Stimulated activated CD4-positive, alpha-beta T cell treated with anti-CD3 and anti-CD28 coated beads, Interleukin-1b, Interleukin-23, amount 100 ng/mL, for 1 hour (primary cell): Measurements from ENCODE around the gene EDN2.
A peak's percentile ranks its signal among the peaks of the same experiment; 100 is the strongest.

ENCODE experiments used
- DNase-seq, 2 donors: peaks; one replicate each; pipeline ENCODE4 v3.0.0-alpha.2; 2020; ENCODE audit warnings: low read depth in 2 of 2

EDN2 gene

DNA sequence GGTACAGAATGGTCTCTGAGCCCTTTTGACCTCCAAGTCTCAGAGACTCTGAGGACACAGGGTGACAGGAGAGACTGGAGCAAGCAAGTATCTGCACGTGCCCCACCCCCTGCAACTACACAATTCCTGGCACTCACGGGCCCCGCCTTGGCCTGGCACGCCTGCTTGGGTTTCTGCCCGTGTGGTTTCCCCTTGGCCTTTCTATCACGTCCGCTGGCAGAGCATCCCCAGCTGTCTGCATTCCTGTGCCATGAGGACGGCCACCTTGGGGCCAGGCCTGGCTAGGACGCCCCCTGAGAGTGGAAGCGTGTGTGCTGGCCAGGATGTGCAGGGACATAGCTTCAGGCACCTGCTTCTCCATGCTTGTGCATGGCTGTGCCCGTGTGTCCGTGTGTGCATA lies 14.3 kb upstream of the EDN2 start:
- no peak for DNase-seq

DNA sequence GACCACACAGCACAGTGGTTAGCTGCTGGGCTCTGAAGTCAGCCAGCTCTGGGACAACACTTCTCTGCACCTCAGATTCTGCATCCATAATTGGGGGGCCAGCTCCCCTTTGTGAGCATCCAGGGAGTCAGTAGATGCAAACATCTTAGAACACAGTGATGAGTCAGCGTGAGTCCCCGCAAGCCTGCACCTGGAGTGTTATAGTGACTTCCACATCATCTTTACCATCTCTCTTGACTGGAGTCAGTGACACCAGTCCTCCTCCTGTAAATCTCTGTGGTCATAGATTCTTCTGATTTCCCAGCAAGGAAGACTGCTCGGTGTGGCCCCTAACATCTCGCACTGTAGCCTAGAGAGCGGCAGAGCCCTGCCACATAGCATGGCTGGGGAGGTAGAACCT lies 13.9 kb upstream of the EDN2 start:
- no peak for DNase-seq

DNA sequence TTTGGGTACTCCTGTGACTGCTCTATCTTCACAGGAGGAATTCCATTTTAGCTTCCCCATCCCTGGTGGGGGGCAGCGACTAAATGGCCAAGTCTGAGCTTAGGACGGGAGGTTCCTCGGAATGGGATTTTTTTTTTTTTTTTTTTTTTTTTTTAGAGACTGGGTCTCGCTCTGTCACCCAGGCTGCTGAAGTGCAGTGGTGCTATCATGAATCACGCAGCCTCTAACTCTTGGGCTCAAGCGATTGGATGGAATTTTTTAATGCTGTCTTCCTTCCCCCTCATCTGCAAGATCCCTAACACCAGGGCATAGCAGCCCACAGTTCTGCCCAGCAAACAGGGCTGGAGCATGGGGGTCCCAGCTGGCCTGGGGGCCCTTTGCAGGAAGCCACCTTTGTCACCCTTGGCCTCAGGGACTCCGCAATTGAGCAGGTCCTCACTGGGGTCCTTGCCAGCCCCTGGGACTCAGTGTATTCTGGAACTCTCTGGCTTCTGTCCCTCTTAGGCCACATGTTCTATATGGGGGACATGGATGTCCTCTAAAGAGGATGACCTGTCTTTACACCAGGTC lies 13.1 kb upstream of the EDN2 start:
- DNase-seq: no peak

DNA sequence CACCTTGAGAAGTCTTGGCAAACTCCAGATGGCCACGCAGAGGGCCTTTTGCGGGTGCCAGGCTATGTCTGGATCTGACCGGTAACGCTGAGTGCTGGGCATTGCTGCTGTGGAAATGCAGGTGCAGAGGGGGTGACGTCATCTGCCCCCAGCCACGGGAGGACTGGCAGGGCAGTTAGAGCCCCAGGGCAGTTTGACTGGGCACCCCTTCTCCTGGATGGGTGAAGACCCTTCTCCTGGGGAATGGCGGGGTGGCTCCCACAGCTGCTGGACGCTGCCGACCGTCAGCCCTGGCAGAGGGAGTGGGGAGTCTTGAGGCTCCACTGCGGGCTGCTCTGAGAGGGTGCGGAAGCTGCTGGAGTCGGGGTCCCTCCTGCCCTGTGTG lies 12.6 kb upstream of the EDN2 start:
- DNase-seq: no peak

DNA sequence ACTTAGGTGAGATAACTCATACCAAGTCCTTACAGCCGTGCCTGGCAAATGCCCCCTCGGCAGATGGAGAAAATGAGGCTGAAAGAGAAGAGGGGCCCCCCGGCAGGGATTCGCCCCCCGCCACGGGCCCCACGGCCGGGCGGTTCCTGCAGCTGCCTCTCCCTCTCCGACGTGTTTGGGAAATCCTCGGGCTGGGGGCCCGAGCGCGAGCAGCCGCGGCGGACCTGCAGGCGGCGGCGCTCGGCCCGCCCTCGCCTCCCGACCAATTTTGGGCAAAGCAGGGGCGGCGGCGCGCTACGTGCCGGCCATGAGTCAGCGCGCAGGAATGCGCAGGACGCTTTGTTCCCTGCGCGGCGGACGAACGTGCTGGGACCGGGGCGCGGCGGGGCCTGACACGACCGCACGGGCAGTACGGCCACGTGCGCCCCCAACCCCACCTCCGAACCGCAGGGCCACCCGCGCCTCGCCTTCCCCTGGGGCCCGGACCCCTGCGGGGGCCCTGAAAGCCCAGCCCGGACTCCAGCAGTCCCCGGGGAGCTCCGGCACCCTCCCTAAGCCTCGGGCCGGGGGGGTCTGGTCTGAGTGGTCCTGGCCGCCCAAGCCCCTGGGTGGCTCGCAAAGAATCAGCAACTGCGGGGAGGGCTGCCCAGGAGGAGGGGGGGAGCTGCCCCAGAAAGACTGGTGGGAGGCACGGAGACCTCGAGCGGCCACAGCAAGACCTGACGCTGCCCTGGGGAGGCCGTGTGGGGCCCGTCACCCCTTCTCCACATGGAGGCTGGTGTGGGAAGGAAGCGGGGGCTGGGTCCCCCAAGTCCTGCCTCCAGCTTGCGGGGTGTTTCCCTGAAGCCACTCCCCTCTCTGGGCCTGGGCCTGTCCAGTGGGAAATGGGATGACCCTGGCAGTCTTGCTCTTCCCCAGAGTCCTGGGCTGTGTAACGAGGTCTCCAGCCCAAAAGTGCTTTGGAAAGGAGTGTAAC lies 11.9 kb upstream of the EDN2 start:
- peak in 1 of 2 donors; percentile 16 for DNase-seq

DNA sequence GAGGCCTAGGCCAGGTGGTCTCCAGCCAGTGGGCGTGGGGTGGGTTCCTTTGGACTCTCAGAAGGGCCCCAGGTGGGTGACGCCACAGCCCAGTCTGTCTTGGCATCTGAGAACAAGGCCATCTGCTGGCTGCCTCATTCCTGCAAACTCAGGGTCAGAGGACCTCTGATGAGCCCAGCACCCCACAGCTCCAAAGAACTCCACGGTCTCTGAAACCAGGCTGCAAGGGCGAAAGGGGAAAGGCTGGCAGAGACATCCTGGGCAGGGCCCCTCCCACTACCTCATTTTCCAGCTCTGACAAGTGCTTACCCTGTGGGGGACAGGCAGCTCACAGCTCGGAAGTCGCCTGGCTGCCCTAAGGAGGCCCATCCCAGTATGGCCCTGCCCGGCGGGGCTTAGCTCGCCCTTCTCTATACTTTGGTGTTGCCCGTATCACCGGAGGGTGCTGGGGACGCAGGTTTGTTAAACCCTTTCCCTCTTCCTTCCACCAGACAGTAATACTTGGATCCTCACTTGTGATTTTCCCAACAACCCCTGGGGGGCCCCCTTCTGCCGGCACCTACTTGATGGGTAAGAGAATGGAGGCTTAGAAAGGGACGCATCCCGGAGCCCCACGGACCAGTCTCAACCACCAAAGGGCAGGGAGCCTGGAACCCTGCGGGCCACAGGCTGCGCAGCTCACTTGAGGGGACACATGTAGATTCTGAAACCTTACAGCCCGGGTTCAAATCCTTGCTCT lies 10.9 kb upstream of the EDN2 start:
- no peak for DNase-seq

DNA sequence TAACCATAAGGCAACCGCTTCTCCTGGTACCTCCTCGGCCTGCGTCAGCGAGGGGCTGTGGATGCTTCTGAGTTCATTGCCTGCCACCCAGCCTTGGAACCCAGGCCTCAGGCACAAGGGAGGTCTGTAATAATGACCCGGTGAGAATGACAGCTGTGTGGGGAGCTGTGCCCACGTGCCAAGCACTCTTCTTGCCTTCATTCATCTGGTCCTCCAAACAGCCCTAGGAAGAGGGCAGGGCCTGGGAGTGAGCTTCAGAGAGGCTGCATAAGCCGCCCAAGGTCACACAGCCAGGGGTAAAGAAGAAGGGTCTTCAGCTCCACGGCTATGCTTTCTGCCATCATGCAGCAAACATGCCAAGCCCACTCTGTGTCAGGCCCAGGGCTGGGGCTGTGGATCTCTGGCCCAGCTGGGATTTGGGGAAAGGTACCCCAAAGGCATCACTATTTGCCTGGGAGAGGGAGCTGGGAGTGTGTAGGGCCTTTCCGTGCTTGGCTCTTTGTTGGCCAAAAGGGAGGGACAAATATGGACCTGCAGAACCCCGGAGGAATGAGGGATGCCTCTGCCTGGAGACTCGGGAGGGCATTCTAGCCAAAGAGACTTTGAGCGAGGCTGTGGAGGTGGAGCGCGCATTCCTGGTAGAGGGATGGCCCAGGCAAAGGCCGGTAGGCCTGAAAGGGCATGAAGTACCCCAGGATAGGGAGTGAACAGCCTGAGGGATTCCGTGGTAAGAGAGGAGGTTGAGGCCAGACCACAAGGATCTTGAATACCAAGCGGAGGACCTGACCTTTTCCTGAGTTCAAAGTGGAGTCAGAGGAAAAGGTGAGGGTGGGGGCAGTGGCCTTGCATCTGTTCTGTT lies 10.1 kb upstream of the EDN2 start:
- no peak for DNase-seq

DNA sequence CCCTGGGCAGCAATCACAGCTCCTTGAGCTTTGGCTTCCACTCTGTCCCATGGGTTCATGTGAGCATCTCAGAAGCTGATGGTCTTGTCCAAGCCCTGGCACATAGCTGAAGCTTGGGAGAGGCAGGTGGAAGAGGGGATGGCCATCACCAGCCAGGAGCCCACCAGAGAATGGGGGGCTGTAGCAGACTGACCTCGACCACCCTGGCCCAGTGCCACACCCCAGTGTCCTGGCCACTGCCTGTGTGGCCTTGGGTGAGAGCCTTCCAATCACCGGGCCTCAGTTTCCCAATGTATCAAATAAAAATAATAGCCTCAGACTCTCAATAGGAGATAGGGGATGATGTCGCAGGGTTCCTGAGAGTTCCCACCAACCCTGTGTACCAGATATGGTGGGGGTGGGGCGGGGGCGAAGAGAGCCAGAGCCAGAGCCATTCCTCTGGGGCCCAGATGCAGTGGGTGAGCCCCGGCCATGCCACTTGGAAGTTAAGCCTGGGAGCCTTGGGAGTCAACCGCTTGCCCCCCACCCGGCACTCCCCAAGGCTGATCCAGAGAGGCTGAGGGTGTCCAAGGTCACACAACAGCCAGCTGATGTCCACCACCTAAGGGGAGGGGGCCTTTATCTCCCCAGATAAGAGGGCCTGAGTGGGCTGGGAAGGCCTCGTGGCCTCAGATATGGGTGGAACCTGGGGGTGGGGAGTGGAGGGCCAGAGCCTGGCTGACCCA lies 9.3 kb upstream of the EDN2 start:
- no peak for DNase-seq

DNA sequence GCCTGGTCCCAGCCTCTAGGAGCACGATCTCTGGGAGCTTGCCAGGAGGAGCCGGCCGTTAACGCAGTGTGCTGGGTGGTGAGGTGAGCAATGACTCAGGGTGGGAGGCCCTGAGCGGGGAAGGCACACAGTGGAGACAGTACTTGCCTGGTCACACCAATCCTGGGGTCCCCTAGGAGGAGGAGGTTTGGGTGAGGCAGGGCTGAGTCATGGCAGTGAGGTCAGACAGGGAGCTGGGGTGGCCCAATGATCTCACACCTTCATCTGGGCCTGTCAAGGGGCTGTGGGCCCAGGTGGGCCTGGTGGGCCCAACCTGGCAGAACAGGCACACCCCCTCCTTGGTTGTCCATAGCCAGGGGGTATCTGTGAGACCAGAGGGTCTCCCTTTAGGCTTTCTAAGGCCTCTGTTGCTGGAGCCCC lies 8.6 kb upstream of the EDN2 start:
- no peak for DNase-seq

DNA sequence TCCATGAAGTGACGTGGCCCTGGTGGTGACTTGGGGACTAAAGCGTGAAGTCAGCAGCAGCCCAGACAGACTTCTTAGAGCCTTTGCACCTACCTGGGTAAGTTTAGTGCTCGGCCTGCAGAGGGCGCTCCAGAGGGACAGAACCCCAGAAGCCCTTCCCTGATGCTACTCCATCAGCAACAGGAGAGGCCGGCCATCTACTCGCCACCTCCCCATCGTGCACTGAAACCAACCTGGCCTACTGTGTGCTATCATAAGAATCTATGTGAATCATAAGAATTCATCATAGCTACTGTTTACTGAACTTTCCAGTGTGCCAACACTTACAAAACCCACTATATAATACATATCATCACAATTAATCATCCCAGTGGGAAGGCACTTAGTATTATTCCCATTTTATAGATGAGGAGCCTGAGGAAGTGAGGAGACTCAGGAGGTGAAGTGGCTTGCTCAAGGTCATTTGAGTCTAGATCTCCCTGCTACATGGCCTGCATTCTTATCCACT lies 7.9 kb upstream of the EDN2 start:
- DNase-seq: no peak

DNA sequence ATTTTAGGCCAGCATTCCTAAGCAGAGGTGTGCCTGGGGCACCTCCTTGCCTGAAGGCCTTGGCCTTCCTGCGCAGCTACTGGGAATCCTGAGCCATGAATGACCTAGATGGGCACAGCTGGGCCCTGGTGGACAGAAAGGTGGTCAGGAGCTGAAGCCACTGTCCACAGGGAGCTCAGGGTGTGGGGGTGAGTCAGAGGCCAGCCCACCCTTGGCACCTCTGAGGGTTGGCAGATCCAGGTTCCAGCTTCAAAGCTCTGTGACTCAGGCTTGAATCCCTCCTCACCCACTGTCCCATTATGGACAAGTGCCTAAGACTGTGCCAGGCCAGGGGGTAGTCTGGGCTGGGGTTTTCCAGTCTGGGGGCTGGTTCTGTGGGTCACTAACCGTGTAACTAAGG lies 6.4 kb upstream of the EDN2 start:
- no peak for DNase-seq

DNA sequence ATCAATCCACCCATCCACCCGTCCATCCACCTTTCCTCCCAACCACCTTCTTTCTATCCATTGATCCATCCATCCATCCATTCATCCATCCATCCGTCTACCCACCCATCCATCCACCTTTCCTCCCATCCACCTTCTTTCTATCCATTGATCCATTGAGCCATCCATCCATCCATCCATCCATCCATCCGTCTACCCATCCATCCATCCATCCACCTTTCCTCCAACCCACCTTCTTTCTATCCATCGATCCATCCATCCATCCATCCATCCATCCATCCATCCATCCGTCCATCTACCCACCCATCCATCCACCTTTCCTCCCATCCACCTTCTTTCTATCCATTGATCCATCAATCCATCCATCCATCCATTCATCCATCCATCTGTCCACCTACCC lies 5.1 kb upstream of the EDN2 start:
- DNase-seq: no peak

DNA sequence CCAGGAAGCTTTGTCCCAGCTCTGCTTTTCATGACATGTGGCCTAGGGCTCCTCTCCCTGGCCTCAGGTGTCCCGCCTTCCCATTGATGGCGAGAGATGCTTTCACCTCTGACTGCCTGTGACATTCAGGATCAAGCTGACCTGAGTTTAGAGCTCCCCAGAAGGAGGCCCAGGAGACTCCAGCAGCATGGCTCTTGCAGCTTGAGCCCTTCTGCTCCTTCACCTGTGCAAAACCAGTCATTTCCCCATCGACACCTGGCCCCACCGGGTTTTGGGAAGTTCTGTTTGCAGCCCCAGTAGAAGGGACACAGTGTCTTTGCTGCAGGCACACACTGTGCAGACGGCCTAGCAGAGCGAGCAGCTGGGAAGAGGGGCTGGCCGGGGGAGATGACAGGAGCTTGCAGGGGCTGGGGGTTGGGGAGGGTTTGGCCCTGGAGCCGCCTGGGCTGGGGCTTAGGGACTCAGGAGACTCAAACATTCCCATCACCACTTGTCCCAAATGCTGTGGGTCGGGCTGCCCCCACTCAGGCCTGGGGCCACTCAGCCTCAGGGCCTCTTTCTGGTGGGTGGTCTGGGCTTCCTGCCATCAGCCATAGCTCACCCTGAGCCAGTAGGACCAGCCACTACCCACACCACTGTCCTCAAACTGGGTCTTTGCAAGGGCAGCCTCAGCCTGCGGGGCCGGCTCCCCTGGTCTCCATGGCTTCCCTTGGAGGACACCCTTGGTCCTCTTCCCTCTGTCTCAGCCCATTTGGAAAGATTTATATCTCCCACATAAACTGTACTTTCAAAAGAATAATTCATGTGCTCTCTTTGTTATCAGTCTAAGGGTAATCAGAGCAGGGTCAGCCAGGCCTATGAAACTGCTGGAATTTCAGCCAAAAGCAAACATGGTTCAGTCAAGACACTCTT lies 3.8 kb upstream of the EDN2 start:
- DNase-seq: no peak

DNA sequence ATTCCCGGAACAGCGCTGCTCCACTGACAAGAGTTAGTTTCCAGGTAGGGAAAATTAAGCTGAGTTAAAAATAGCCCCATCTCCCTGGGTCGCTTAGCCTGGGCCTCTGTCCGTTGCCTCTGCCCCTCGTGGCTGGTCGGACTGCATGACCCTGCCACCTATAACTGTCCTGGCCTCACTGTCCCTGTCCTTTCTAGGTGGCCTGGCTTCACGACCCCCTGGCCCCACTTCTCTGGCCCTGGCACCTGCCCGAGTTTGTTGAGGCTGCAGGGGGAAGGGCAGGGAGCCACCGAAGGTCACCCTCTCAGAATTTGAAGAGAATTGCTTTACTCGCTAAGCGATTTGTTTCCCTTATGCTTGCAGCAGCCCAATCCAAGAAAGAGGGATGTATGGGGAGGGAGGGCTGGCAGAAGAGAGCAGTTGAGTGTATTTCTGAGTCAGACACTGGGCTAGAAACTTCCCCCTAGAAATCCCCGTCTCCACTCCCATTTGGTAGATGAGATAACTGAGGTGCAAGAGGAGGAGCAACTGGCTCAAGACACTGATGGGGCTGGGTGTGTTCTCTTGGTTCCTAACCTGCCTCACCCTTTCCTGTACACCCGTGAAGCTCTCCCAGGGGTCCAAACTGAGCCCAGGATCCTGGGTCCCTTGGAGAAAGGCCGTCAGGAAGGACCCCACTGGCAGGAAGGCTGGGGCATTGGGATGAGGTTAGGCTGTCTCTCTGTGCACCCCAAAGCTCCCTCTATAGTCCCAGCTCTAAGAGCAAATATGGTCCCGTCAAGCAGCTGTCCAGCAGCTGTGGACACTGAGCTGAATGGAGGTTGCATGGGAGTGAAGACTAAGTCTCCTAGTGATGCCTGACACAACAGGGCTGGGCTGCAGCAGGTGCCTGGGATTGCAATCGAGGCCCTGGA lies 2.9 kb upstream of the EDN2 start:
- no peak for DNase-seq

DNA sequence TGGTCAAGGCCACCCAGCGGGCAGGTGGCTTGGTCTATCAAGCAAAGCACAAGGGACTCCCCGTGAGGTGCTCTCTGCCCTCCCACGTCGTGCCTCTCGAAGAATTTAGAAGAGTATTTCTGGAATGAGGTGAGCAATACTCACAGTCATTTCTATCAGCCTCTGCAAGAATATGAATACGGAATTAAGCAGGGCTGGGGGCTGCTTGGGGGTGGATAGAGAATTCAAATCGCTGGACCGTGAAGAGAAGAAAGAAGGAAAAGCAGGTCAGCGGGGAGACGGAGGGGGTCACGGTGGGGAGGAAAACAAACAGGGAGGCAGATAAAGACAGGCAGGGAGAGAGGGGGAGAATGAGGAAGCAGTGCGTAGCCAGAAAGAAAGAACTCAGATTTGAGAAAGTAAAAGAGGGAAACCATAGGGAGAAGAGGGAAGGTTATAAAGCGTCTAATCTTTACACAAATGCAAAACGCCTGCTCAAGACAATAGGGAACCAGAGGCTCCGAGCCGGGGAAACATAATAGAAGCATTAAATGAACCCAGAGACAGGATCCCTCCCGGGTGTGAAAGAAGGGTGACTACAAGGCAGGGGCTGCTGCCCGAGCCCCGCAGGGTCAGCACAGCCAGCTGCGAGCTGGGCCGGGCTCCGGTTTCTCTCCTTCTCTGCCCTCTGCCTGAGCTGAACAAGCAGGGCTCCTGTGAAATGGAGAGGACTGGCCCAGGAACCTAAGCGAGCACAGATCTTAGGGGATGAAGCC lies 2.1 kb upstream of the EDN2 start:
- no peak for DNase-seq

DNA sequence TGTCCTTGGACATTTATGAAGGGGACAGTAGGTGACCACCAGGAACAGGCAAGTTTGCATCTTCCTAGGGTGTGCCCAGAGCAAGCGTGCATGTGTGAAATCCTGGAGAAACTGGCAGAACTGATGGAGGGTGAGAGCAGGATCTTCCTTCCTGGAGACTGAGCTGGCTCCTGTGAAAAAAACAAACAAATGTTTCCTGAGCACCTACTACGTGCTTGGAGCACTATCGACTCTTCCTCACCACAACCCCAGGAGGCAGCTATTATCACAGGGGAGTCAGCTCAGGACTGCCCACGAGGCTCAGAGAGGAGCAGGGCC lies 1.5 kb upstream of the EDN2 start:
- DNase-seq: no peak

DNA sequence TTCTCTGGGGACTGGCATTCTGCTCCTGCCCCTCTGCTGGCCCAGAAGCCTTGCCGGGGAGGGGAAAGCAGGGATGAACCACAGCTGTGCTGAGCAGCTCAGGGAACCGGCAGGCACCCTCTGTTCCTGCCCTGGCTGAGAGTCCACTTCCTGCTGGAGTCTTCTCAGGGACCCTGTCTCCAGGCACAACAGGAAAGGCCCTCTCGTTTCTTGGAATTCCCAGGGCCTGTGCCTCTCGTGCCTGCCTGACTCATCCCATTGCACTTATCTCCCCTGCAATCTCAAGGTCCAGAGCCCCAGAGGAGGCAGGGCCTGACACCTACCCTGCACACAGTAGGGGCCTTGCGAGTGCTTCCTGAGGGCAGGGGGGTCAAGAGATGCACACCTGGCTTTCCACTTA lies 1.1 kb upstream of the EDN2 start:
- DNase-seq: no peak

DNA sequence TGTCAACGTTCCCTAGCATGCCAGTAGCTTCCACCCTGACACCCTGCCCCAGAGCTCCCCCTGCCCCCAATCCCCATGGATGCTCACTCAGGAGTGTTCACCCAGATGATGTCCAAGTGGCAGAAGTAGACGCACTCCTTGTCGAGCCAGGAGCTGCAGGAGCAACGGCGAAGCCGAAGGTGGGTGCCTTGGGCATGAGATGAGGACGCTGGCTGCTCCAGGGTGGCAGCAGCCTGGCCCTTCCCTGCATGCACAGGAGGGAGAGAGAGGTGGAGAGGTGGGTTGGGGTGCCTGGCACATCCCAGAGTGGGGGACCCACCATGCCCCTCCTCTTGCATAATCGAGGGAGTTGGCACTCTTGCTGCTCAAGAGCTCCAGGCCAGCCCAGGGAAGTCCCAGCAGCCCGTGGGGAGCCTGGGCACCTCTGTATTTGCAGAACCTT lies 502 bp downstream of the EDN2 start:
- DNase-seq: no peak
